Naive B cell (primary cell): ENCODE measurements around the gene GMDS. TPM values are rescaled to one million over a fixed set of nuclear protein-coding genes. Genes with fewer than 3 reads are reported as not detected.

Source experiments
- ATAC-seq, 2 donors: fragments of 150-1000 bp; cut with Tn5 transposase; 2 replicates each; pipeline ENCODE4 v1.10.0; 2021; ENCODE audit warnings: low read depth in 2 of 2, mild to moderate bottlenecking in 2 of 2, moderate library complexity in 2 of 2
- DNase-seq: peaks from one replicate; pipeline ENCODE4 v3.0.0; 2022
- H3K27ac Mint-ChIP-seq, 6 donors: one replicate each; pipeline ENCODE4 v1.8.0; 2020 to 2022; ENCODE audit warnings: mild to moderate bottlenecking in 6 of 6, mixed read lengths in 6 of 6, moderate library complexity in 5 of 6, inconsistent platforms in 2 of 6
- H3K27me3 Mint-ChIP-seq, 3 donors: one replicate each; pipeline ENCODE4 v1.8.0; 2021 to 2022; ENCODE audit warnings: mixed read lengths in 3 of 3, mild to moderate bottlenecking in 1 of 3
- H3K36me3 Mint-ChIP-seq, 2 donors: one replicate each; pipeline ENCODE4 v1.8.0; 2020 to 2022; ENCODE audit warnings: mixed read lengths in 2 of 2, inconsistent platforms in 1 of 2, mild to moderate bottlenecking in 1 of 2
- H3K4me1 Mint-ChIP-seq, 3 donors: one replicate each; pipeline ENCODE4 v1.8.0; 2020 to 2022; ENCODE audit warnings: mixed read lengths in 3 of 3, inconsistent platforms in 1 of 3, mild to moderate bottlenecking in 1 of 3, moderate library complexity in 1 of 3
- H3K4me3 Mint-ChIP-seq, 8 donors: one replicate each; pipeline ENCODE4 v1.8.0; 2020 to 2022; ENCODE audit warnings: mild to moderate bottlenecking in 8 of 8, mixed read lengths in 8 of 8, moderate library complexity in 8 of 8, inconsistent platforms in 2 of 8
- H3K9me3 Mint-ChIP-seq, 7 donors: one replicate each; pipeline ENCODE4 v1.8.0; 2020 to 2022; ENCODE audit warnings: mixed read lengths in 7 of 7, mild to moderate bottlenecking in 5 of 7, inconsistent platforms in 2 of 7, moderate library complexity in 1 of 7
- polyA plus RNA-seq, 6 donors: library from polyadenylated mRNA; unstranded; fragments of 300-500 nt; fragmentation: Illumina TruSeq; gene quantifications; one replicate each; pipeline ENCODE4 v1.2.3, GENCODE V29; 2021; ENCODE audit warnings: low read depth in 6 of 6

GMDS gene
- polyA plus RNA-seq, 6 donors from 2014 or later, result 12.7 to 23.3 (median 14.7) TPM

DNA sequence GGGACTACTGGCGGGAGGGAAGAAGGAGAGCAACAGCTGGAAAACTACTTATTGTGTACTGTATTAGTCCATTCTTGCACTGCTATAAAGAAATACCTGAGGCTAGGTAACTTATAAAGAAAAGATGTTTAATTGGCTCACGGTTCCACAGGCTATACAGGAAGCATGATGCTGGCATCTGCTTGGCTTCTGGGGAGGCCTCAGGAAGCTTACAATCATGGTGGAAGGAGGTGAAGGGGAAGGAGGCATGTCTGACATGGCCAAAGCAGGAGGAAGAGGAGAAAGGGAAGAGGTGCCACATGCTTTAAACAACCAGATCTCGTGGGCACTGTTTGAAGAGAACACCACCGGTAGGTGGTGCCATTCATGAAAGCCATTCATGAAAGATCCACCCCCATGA lies 67.3 kb downstream of the GMDS start:
- Mint-ChIP-seq H3K9me3 (peaks cover 6 to 19% (median 10%) of the 10 kb centered on the region in 7 donors), H3K4me1 (peaks cover 10 to 12% (median 10%) of the 10 kb centered on the region in 3 donors), H3K36me3 (peaks cover 10 to 14% of the 10 kb centered on the region in 2 donors), H3K27me3 (no peaks in the 10 kb centered on the region), H3K4me3 (peak overlapping the region in 1 of 8 donors; percentile 41), H3K27ac (no peak overlapping the region)
- DNase-seq (no peak), ATAC-seq (no peak)

- DNase-seq (no peak), ATAC-seq (no peak)
- Mint-ChIP-seq H3K9me3 (peaks cover 6 to 19% (median 10%) of the 10 kb centered on the region in 7 donors), H3K27ac (peak overlapping the region in 1 of 6 donors; percentile 6), H3K36me3 (peaks cover 10 to 14% of the 10 kb centered on the region in 2 donors), H3K4me1 (peaks cover 19 to 28% (median 23%) of the 10 kb centered on the region in 3 donors), H3K27me3 (no peaks in the 10 kb centered on the region), H3K4me3 (no peak overlapping the region)
Observed at GRCh38 chr6:2175825-2176224, 69.6 kb downstream of the GMDS start.

GRCh38 chr6:2173203-2173961 lies 72.0 kb downstream of the GMDS start:
- H3K4me3 Mint-ChIP-seq, result no peak overlapping the region
- ATAC-seq (no peak), DNase-seq (no peak)
- no peak overlapping the region for H3K27ac Mint-ChIP-seq
- peaks cover 9 to 14% of the 10 kb centered on the region in 2 donors for H3K36me3 Mint-ChIP-seq
- peaks cover 17 to 29% (median 23%) of the 10 kb centered on the region in 3 donors for H3K4me1 Mint-ChIP-seq
- peaks cover 5 to 18% (median 9%) of the 10 kb centered on the region in 7 donors for H3K9me3 Mint-ChIP-seq
- no peaks in the 10 kb centered on the region for H3K27me3 Mint-ChIP-seq

- H3K36me3 Mint-ChIP-seq, result no peaks in the 10 kb centered on the region
- no peak for ATAC-seq
- no peak for DNase-seq
- H3K4me3 Mint-ChIP-seq, result no peak overlapping the region
- H3K27ac Mint-ChIP-seq, result peak overlapping the region in 1 of 6 donors; percentile 36
- peaks cover 17 to 27% (median 22%) of the 10 kb centered on the region in 3 donors for H3K4me1 Mint-ChIP-seq
- H3K27me3 Mint-ChIP-seq, result no peaks in the 10 kb centered on the region
- H3K9me3 Mint-ChIP-seq, result peaks cover 0 to 3% (median 0%) of the 10 kb centered on the region in 7 donors
Observed at GRCh38 chr6:2171728-2172127, 73.7 kb downstream of the GMDS start.

GRCh38 chr6:2168480-2168879 lies 76.9 kb downstream of the GMDS start:
- DNase-seq, result no peak
- peaks cover 0 to 9% (median 0%) of the 10 kb centered on the region in 7 donors for H3K9me3 Mint-ChIP-seq
- peaks cover 12 to 27% (median 17%) of the 10 kb centered on the region in 3 donors for H3K4me1 Mint-ChIP-seq
- H3K36me3 Mint-ChIP-seq, result peaks cover 0 to 12% of the 10 kb centered on the region in 2 donors
- no peak for ATAC-seq
- no peak overlapping the region for H3K4me3 Mint-ChIP-seq
- H3K27ac Mint-ChIP-seq, result no peak overlapping the region
- no peaks in the 10 kb centered on the region for H3K27me3 Mint-ChIP-seq

GRCh38 chr6:2166717-2167116 lies 78.7 kb downstream of the GMDS start:
- peaks cover 0 to 9% (median 2%) of the 10 kb centered on the region in 7 donors for H3K9me3 Mint-ChIP-seq
- no peak overlapping the region for H3K27ac Mint-ChIP-seq
- H3K36me3 Mint-ChIP-seq, result peaks cover 0 to 17% of the 10 kb centered on the region in 2 donors
- DNase-seq (no peak), ATAC-seq (no peak)
- H3K4me3 Mint-ChIP-seq, result no peak overlapping the region
- no peaks in the 10 kb centered on the region for H3K27me3 Mint-ChIP-seq
- H3K4me1 Mint-ChIP-seq, result peaks cover 17 to 29% (median 21%) of the 10 kb centered on the region in 3 donors

GRCh38 chr6:2165286-2165685 lies 80.1 kb downstream of the GMDS start:
- ATAC-seq (no peak), DNase-seq (no peak)
- Mint-ChIP-seq H3K4me1 (peaks cover 19 to 23% (median 19%) of the 10 kb centered on the region in 3 donors), H3K27me3 (no peaks in the 10 kb centered on the region), H3K9me3 (peaks cover 0 to 9% (median 2%) of the 10 kb centered on the region in 7 donors), H3K36me3 (peaks cover 0 to 17% of the 10 kb centered on the region in 2 donors), H3K27ac (no peak overlapping the region), H3K4me3 (no peak overlapping the region)

DNA sequence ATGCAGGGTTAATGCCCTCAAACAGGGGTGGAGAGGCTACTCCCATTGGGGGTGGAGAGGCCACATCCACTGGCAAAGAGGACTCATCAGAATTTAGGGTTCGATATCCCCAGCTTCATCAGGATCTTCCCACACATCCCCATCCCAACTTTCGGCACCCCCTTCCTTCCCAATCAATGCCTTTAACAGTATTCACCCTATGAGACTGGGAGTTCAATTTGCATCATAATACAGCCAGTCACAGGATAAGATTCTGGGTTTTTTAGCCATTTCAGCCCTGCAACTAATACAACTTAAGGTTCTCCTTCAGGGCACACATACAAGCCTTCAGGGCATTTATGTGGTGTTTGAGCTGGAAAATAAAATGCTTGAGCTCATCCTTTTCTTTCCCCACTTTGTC lies 80.9 kb downstream of the GMDS start:
- H3K9me3 Mint-ChIP-seq, result peaks cover 0 to 9% (median 2%) of the 10 kb centered on the region in 7 donors
- H3K27me3 Mint-ChIP-seq, result no peaks in the 10 kb centered on the region
- ATAC-seq (no peak), DNase-seq (no peak)
- peaks cover 19 to 23% (median 19%) of the 10 kb centered on the region in 3 donors for H3K4me1 Mint-ChIP-seq
- peak overlapping the region in 1 of 8 donors; percentile 37 for H3K4me3 Mint-ChIP-seq
- H3K27ac Mint-ChIP-seq, result no peak overlapping the region
- H3K36me3 Mint-ChIP-seq, result peaks cover 0 to 17% of the 10 kb centered on the region in 2 donors

DNA sequence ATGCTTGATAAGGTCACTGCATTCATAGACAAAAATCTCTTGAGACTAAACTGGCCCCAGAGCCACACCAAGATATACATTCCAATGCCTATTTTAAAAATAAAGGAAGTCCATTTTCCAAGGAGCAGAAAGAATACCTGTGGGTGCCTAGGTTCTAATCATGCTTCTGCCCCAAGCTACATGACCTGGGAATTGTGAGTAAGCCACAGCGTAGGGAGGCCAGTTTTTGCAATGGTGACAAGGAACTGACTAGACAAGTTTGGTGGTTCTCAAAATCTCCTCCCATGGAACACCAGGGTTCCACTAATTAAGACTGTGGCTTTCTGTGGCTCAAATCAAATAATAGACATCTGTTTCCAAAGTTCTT lies 83.3 kb downstream of the GMDS start:
- ATAC-seq, result no peak
- DNase-seq, result no peak

DNA sequence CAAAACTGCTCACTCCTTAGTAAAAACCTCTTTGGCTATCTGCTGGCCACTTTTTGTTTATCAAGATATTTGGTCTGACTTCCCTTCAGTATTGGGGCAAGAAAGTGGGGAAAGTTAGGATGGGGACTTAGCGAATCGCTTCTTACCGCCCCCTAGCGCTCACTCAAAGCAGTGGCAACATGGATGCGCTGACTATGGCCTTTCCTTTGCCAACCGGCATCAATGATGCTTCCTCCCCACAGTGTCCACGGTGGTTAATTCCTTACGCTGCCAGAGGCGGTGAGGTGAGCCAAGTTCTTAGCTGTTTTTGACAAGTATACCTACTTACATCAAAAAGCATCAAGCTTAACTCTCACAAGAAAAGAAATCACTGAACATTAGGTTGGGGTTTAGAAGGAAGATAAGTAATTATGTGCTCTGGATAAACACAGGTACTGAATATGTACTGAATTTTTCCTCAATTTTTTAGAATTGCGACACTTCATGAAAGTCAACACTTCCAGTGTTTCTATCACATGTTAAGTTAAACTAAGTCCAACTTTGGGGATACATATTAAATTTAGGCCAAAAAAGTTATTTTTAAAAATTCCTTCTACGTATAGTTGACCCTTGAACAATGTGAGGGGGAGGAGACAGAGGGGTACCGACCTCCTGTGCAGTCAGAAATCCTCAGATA lies 86.7 kb downstream of the GMDS start:
- no peak for ATAC-seq
- H3K4me3 Mint-ChIP-seq, result no peak overlapping the region
- H3K36me3 Mint-ChIP-seq, result peaks cover 0 to 5% of the 10 kb centered on the region in 2 donors
- DNase-seq, result no peak
- H3K4me1 Mint-ChIP-seq, result peaks cover 22 to 35% (median 27%) of the 10 kb centered on the region in 3 donors
- peaks cover 0 to 4% (median 0%) of the 10 kb centered on the region in 7 donors for H3K9me3 Mint-ChIP-seq
- H3K27me3 Mint-ChIP-seq, result no peaks in the 10 kb centered on the region
- H3K27ac Mint-ChIP-seq, result peak overlapping the region in 2 of 6 donors; percentile 0 to 68

More for the DNA sequence above, 83.3 kb downstream of the GMDS start:
- Mint-ChIP-seq H3K4me1 (peaks cover 22 to 40% (median 25%) of the 10 kb centered on the region in 3 donors), H3K27me3 (no peaks in the 10 kb centered on the region), H3K4me3 (no peak overlapping the region), H3K9me3 (peaks cover 0 to 9% (median 2%) of the 10 kb centered on the region in 7 donors), H3K36me3 (peaks cover 0 to 17% of the 10 kb centered on the region in 2 donors), H3K27ac (no peak overlapping the region)

DNA sequence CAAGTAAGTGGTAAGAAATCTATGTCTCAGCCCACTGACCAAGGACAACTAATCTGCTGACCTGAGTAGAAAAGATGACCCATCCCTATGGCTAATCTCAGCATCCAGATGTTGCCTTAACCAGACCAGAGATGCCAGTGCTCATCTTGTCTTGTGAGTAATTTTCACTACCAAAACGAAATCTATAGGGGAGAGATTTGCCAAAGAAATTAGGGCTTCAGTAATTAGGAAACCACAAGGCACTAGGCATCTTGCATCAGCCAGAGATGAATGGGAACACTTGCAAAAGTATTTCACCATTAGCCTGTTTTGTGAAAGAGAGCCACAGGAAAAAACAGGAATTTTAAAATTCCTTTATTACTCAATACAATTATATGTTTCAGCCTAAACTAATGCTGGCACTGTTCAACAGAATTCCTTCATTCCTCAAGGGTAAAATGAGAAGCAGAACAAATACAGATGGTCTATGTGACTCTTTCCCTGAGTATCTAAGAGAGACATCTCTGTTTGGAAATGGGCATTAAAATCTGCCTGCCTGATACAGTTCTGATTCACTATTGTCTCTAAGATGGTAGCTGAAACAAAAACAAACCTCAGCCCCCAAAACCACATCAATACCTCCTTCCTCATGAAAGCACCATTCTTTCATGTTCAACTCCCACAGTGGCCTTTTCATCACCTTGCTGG lies 87.8 kb downstream of the GMDS start:
- ATAC-seq, result no peak
- Mint-ChIP-seq H3K4me3 (no peak overlapping the region), H3K27ac (no peak overlapping the region), H3K9me3 (peaks cover 0 to 2% (median 0%) of the 10 kb centered on the region in 7 donors), H3K36me3 (no peaks in the 10 kb centered on the region), H3K27me3 (no peaks in the 10 kb centered on the region), H3K4me1 (peaks cover 14 to 30% (median 20%) of the 10 kb centered on the region in 3 donors)
- DNase-seq, result no peak

DNA sequence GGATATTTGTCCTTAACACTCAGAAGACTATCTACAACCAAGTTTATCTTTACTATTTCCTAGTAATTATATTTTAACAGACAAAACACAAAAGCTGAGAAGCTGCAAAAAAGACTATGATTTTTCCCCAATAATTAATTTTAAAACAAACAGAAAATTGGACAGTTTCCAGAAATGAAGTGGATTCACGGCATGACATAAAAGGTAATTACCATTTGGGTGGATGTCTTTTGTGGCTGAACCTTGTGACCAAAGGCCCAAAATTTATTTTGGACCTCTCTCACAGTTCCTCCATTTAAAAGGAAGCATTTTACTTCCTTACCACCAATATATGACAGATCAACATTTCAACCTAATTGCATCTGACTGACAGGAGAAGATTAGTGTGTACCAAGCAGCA lies 90.2 kb downstream of the GMDS start:
- Mint-ChIP-seq H3K36me3 (no peaks in the 10 kb centered on the region), H3K4me3 (no peak overlapping the region), H3K9me3 (peaks cover 0 to 2% (median 0%) of the 10 kb centered on the region in 7 donors), H3K27me3 (no peaks in the 10 kb centered on the region), H3K27ac (peak overlapping the region in 1 of 6 donors; percentile 47), H3K4me1 (peaks cover 3 to 18% (median 9%) of the 10 kb centered on the region in 3 donors)
- no peak for ATAC-seq
- no peak for DNase-seq

- H3K36me3 Mint-ChIP-seq, result peaks cover 0 to 4% of the 10 kb centered on the region in 2 donors
Observed at GRCh38 chr6:2149361-2150006, 95.9 kb downstream of the GMDS start.

More at GRCh38 chr6:2149361-2150006, 95.9 kb downstream of the GMDS start:
- no peak for DNase-seq
- H3K4me3 Mint-ChIP-seq, result no peak overlapping the region
- peak overlapping the region in 1 of 6 donors; percentile 18 for H3K27ac Mint-ChIP-seq
- peaks cover 0 to 3% (median 1%) of the 10 kb centered on the region in 3 donors for H3K4me1 Mint-ChIP-seq
- ATAC-seq, result no peak
- H3K27me3 Mint-ChIP-seq, result no peaks in the 10 kb centered on the region
- H3K9me3 Mint-ChIP-seq, result peaks cover 0 to 2% (median 0%) of the 10 kb centered on the region in 7 donors
